ENCODE data around the gene CLDND1.
"Not testable (repeated sequence)": the region's sequence is repeated elsewhere in the genome, so short reads cannot be mapped to it uniquely, and the experiment has no call there.

The CLDND1 gene

DNA sequence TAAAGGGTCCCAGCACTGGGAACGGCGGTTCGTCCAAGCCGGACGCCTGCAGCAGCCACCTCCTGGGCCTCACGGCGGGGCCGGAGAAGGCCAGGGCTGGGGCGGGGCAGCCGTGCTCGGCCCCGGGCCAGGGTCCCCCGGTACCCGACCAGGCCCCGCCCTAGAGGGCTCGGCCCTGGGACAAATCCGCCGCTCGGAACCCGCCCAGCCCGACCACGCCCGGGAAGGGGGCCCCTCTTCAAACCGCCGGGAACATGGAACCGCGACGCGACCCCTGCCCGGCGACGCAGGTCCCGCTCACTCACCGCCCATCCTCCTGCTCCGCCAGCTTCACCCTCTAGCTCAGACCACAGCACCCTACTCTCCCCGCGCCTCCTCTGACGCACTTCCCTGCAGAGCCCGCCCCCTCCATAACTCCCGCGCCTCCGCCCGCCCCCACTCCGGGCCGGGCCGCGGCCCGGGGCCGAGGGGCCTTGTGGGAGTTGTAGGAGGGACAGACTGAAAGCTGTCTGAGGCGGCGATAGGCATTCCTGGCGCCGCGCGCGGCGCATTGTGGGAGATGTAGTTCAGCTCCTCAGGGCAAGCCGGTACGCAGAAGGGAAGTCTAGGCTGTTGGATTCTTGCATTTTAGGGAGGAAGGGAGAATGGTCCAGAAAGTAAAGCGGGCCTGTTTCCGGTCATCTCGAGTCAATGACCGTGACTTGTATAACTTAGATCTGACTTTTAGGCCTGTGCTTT lies at the start of gene CLDND1:
TSS of gene CLDND1 (minus strand) at position 359 of the 738 bp plus-strand sequence. CDS start 1,478 bp downstream, outside the sequence.
- Mint-ChIP-seq H3K27ac (peak within 1 kb of the TSS; percentile 98), H3K4me3 (peak within 1 kb of the TSS; percentile 85), H3K36me3 (ENCODE audit: low read depth) (peaks cover 49% of the 10 kb centered on the region), H3K4me1 (ENCODE audit: low read depth) (peaks cover 35% of the 10 kb centered on the region), H3K9me3 (no peaks in the 10 kb centered on the region), H3K27me3 (no peaks in the 10 kb centered on the region)
- intact Hi-C loops (cut with micrococcal nuclease) = loop anchor here (1.0 to 10.0 kb wide), 7 partner anchors 40 to 758 kb away; partner anchors contain the start of genes ARL6, CPOX, CRYBG3 and DCBLD2

DNA sequence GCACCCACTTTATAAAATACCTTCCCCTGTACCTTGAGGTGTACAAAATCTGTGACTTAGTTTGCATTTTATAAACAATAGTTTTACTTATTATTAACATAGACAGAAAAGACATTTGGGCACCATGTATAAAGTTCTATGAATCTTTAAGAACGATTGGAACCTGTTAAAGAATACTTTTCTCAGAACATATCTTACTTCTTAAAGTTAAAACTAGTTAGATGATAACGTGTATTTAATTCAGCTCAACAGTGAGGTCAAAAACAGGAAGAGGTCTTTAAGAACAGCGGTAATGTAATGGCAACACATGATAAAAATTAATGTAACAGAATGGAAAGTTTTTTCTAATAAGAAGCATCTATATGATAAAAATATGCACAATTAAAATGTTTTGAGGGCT lies 45.7 kb upstream of the CLDND1 start:
- H3K27me3 Mint-ChIP-seq = peaks cover 2% of the 10 kb centered on the region
- no peaks in the 10 kb centered on the region for H3K9me3 Mint-ChIP-seq
- no peaks in the 10 kb centered on the region for H3K36me3 Mint-ChIP-seq (ENCODE audit: low read depth)
- no peak overlapping the region for H3K27ac Mint-ChIP-seq
- no peak overlapping the region for H3K4me3 Mint-ChIP-seq
- peaks cover 18% of the 10 kb centered on the region for H3K4me1 Mint-ChIP-seq (ENCODE audit: low read depth)
- intact Hi-C loops (cut with micrococcal nuclease) = no loop called here

- H3K27me3 Mint-ChIP-seq = peaks cover 6% of the 10 kb centered on the region
- H3K4me3 Mint-ChIP-seq = no peak overlapping the region
- no peak overlapping the region for H3K27ac Mint-ChIP-seq
- intact Hi-C loops (cut with micrococcal nuclease) = no loop called here
- peaks cover 19% of the 10 kb centered on the region for H3K4me1 Mint-ChIP-seq (ENCODE audit: low read depth)
- H3K9me3 Mint-ChIP-seq = no peaks in the 10 kb centered on the region
- H3K36me3 Mint-ChIP-seq (ENCODE audit: low read depth) = no peaks in the 10 kb centered on the region
Measured at GRCh38 chr3:98567666-98568270, 45.1 kb upstream of the CLDND1 start.

DNA sequence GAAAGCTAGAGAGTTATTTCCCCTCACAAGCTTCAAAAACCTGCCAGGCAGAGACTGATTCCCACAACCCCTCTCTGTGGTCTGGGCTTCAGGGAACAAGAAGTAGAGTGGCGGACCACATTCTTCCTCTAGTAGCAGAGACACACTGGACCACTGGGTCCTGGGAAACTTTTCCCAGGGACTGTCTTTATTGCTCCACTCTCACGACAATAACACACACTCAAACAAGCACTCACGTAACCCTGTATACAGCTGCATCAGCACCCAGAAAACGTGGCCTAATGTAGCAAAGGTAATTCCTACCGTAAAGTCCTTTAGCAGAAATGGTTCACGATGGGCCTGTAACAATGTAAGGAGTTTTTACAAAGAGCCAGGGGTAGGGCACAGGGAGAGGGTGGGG lies 43.1 kb upstream of the CLDND1 start:
- intact Hi-C loops (cut with micrococcal nuclease) = no loop called here
- H3K27ac Mint-ChIP-seq = no peak overlapping the region
- no peak overlapping the region for H3K4me3 Mint-ChIP-seq
- peaks cover 6% of the 10 kb centered on the region for H3K27me3 Mint-ChIP-seq
- H3K4me1 Mint-ChIP-seq (ENCODE audit: low read depth) = peaks cover 24% of the 10 kb centered on the region
- no peaks in the 10 kb centered on the region for H3K36me3 Mint-ChIP-seq (ENCODE audit: low read depth)
- H3K9me3 Mint-ChIP-seq = no peaks in the 10 kb centered on the region

DNA sequence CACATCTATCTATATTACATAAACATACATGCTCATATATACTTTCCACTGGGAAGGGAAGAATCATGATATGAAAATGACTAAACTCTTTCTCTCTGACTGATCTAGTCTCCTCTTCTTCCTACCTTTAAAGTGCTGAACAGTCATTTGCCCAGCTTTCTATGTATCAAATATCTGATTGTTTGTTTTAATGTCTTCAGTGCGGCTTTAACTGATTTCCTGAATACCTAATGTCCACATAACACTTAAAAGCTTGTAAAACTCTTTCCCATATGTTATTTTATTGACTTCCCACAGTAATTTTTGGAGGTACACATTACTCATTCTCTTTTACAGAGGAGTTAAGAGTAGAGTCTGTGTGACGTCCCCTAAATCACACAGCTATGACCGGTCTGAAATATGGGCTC lies 42.5 kb upstream of the CLDND1 start:
- peaks cover 6% of the 10 kb centered on the region for H3K27me3 Mint-ChIP-seq
- no peaks in the 10 kb centered on the region for H3K36me3 Mint-ChIP-seq (ENCODE audit: low read depth)
- no peak overlapping the region for H3K4me3 Mint-ChIP-seq
- H3K27ac Mint-ChIP-seq = no peak overlapping the region
- H3K4me1 Mint-ChIP-seq (ENCODE audit: low read depth) = peaks cover 26% of the 10 kb centered on the region
- no peaks in the 10 kb centered on the region for H3K9me3 Mint-ChIP-seq
- intact Hi-C loops (cut with micrococcal nuclease) = no loop called here

- Mint-ChIP-seq H3K4me3 (no peak overlapping the region), H3K36me3 (ENCODE audit: low read depth) (no peaks in the 10 kb centered on the region), H3K4me1 (ENCODE audit: low read depth) (peaks cover 26% of the 10 kb centered on the region), H3K27ac (no peak overlapping the region), H3K27me3 (peaks cover 6% of the 10 kb centered on the region), H3K9me3 (no peaks in the 10 kb centered on the region)
- intact Hi-C loops (cut with micrococcal nuclease) = loop anchor here (5.0 kb wide), 1 partner anchor 42 kb away; the partner anchor contains the start of gene CLDND1
Measured at GRCh38 chr3:98564282-98565005, 41.7 kb upstream of the CLDND1 start.

DNA sequence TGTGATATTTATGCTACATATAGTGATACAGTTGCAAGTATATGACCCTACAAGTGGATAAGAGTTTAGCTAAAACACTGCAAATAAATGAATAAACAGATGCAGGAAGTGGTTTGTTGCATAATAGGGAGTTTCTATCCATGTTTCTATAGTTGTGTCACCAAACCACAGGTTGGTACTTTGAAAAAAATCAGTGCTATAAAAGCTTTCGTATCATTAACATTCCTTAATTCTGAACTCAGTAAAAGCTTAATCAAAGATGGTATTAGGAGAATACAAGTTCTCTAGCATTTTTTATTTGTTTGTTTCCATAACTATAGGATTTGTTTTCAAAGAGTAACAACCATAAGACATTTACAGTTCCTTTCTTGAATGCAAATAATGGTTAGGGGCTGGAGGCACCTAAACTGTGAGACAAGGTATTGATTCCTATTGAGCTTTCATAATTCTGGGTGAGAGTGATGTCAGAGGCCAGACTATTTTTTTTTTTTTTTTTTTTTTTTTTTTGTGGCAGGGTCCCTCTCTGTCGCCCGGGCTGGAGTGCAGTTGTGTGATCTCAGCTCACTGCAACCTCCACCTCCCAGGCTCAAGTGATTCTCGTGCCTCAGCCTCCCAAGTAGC lies 41.1 kb upstream of the CLDND1 start:
- Mint-ChIP-seq H3K36me3 (ENCODE audit: low read depth) (no peaks in the 10 kb centered on the region), H3K27me3 (peaks cover 6% of the 10 kb centered on the region), H3K9me3 (no peaks in the 10 kb centered on the region), H3K27ac (no peak overlapping the region), H3K4me3 (no peak overlapping the region), H3K4me1 (ENCODE audit: low read depth) (peaks cover 26% of the 10 kb centered on the region)
- intact Hi-C loops (cut with micrococcal nuclease) = loop anchor here (5.0 kb wide), 1 partner anchor 41 kb away; the partner anchor contains the start of gene CLDND1

- no peak overlapping the region for H3K27ac Mint-ChIP-seq
- peaks cover 6% of the 10 kb centered on the region for H3K27me3 Mint-ChIP-seq
- intact Hi-C loops (cut with micrococcal nuclease) = loop anchor here (5.0 kb wide), 1 partner anchor 40 kb away; the partner anchor contains the start of gene CLDND1
- H3K4me1 Mint-ChIP-seq (ENCODE audit: low read depth) = peaks cover 35% of the 10 kb centered on the region
- H3K36me3 Mint-ChIP-seq (ENCODE audit: low read depth) = no peaks in the 10 kb centered on the region
- no peak overlapping the region for H3K4me3 Mint-ChIP-seq
- H3K9me3 Mint-ChIP-seq = no peaks in the 10 kb centered on the region
Measured at GRCh38 chr3:98561727-98562521, 39.2 kb upstream of the CLDND1 start.

- intact Hi-C loops (cut with micrococcal nuclease) = loop anchor here (5.0 kb wide), 1 partner anchor 39 kb away; the partner anchor contains the start of gene CLDND1
- H3K27ac Mint-ChIP-seq = no peak overlapping the region
- no peaks in the 10 kb centered on the region for H3K9me3 Mint-ChIP-seq
- peaks cover 6% of the 10 kb centered on the region for H3K27me3 Mint-ChIP-seq
- H3K36me3 Mint-ChIP-seq (ENCODE audit: low read depth) = no peaks in the 10 kb centered on the region
- H3K4me3 Mint-ChIP-seq = no peak overlapping the region
- peaks cover 40% of the 10 kb centered on the region for H3K4me1 Mint-ChIP-seq (ENCODE audit: low read depth)
Measured at GRCh38 chr3:98560911-98561310, 38.2 kb upstream of the CLDND1 start.

DNA sequence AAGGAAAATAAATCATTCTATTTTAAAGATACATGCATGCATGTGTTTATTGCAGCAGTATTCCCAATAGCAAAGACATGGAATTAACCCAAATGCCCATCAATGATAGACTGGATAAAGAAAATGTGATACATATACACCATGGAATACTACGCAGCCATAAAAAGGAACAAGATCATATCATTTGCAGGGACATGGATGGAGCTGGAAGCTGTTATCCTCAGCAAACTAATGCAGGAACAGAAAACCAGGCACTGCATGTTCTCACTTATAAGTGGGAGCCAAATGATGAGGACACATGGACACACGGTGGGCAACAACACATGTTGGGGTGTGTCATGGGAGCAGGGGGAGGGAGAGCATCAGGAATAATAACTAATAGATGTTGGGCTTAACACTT lies 37.1 kb upstream of the CLDND1 start:
- H3K27ac Mint-ChIP-seq; H3K4me3 Mint-ChIP-seq; H3K36me3 Mint-ChIP-seq (ENCODE audit: low read depth); H3K27me3 Mint-ChIP-seq; H3K9me3 Mint-ChIP-seq: not testable (repeated sequence)
- intact Hi-C loops (cut with micrococcal nuclease) = loop anchor here (5.0 kb wide), 1 partner anchor 37 kb away; the partner anchor contains the start of gene CLDND1
- peaks cover 35% of the 10 kb centered on the region for H3K4me1 Mint-ChIP-seq (ENCODE audit: low read depth)

DNA sequence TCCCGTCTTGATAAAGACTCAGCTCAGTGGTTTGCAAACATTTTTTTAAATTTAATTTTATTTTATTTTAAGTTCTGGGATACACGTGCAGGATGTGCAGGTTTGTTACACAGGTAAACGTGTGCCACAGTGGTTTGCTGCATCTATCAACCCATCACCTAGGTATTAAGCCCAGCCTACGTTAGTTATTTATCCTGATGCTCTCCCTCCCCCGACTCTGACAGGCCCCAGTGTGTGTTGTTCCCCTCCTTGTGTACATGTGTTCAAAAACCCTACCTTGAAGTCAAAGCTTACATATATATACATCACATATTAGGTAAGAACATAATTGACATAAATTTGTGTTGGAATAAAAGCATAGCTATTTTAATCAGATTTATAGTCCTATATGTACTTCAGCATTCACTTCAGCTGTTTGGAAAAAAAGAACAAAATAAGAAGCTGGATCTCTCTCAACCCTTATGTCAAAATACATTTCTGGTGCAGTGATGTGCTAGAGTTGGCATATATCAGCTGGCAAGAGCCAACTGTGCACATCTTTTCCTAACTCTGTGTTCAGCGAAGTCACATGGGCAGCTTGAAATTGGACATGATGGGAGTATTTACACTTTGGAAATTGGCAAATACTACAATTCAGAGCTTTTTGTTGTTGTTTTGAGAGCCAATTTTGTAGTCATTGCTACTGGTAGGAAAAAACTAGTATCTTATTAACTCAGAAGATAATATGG lies 35.6 kb upstream of the CLDND1 start:
- no peaks in the 10 kb centered on the region for H3K36me3 Mint-ChIP-seq (ENCODE audit: low read depth)
- intact Hi-C loops (cut with micrococcal nuclease) = no loop called here
- H3K27ac Mint-ChIP-seq = no peak overlapping the region
- peaks cover 41% of the 10 kb centered on the region for H3K4me1 Mint-ChIP-seq (ENCODE audit: low read depth)
- H3K27me3 Mint-ChIP-seq = peaks cover 6% of the 10 kb centered on the region
- no peaks in the 10 kb centered on the region for H3K9me3 Mint-ChIP-seq
- H3K4me3 Mint-ChIP-seq = no peak overlapping the region

- peaks cover 41% of the 10 kb centered on the region for H3K4me1 Mint-ChIP-seq (ENCODE audit: low read depth)
- intact Hi-C loops (cut with micrococcal nuclease) = no loop called here
- peaks cover 2% of the 10 kb centered on the region for H3K27me3 Mint-ChIP-seq
- no peaks in the 10 kb centered on the region for H3K9me3 Mint-ChIP-seq
- no peaks in the 10 kb centered on the region for H3K36me3 Mint-ChIP-seq (ENCODE audit: low read depth)
- H3K4me3 Mint-ChIP-seq = no peak overlapping the region
- H3K27ac Mint-ChIP-seq = no peak overlapping the region
Measured at GRCh38 chr3:98557324-98558010, 34.8 kb upstream of the CLDND1 start.

Data from dendritic cell treated with granulocyte-macrophage colony-stimulating factor and Interleukin-4, amounts not matched to agents 40 ng/mL and 50 ng/mL, for 4 days (primary cell).